ENCODE measurements around the gene SNRPN. TPM values are rescaled to one million over a fixed set of nuclear protein-coding genes. Genes with fewer than 3 reads are reported as not detected.

Gene SNRPN
- total RNA-seq, 2 experiments from 2014 or later = 50.7 to 54.6 TPM

- POLR2A ChIA-PET = no interaction called here
- Mint-ChIP-seq H3K4me1 (no peaks in the 10 kb centered on the region), H3K9me3 (peaks cover 47% of the 10 kb centered on the region), H3K27ac (no peak overlapping the region), H3K4me3 (no peak overlapping the region), H3K36me3 (ENCODE audit: low read depth) (peaks cover 79% of the 10 kb centered on the region), H3K27me3 (no peaks in the 10 kb centered on the region)
- DNase-seq = no peak
- CTCF ChIA-PET = no interaction called here
These were observed 30.4 kb downstream of the SNRPN start for GRCh38 chr15:24985224-24985623.

- POLR2A ChIA-PET = no interaction called here
- CTCF ChIA-PET = no interaction called here
- H3K9me3 Mint-ChIP-seq = peaks cover 47% of the 10 kb centered on the region
These were observed 31.9 kb downstream of the SNRPN start for GRCh38 chr15:24986653-24987052.

GRCh38 chr15:25019434-25019833 lies 64.6 kb downstream of the SNRPN start:
- Mint-ChIP-seq H3K36me3 (ENCODE audit: low read depth) (peaks cover 28% of the 10 kb centered on the region), H3K9me3 (peaks cover 38% of the 10 kb centered on the region)
- POLR2A ChIA-PET = no interaction called here

More at GRCh38 chr15:24986653-24987052, 31.9 kb downstream of the SNRPN start:
- Mint-ChIP-seq H3K4me1 (no peaks in the 10 kb centered on the region), H3K27me3 (no peaks in the 10 kb centered on the region), H3K4me3 (no peak overlapping the region), H3K36me3 (ENCODE audit: low read depth) (peaks cover 74% of the 10 kb centered on the region), H3K27ac (no peak overlapping the region)
- DNase-seq = no peak

GRCh38 chr15:25022233-25022632 lies 67.4 kb downstream of the SNRPN start:
- Mint-ChIP-seq H3K27ac (no peak overlapping the region), H3K27me3 (no peaks in the 10 kb centered on the region), H3K4me3 (no peak overlapping the region), H3K4me1 (no peaks in the 10 kb centered on the region), H3K9me3 (peaks cover 46% of the 10 kb centered on the region), H3K36me3 (ENCODE audit: low read depth) (peaks cover 37% of the 10 kb centered on the region)
- POLR2A ChIA-PET = no interaction called here
- DNase-seq = no peak
- CTCF ChIA-PET = no interaction called here

More at GRCh38 chr15:25019434-25019833, 64.6 kb downstream of the SNRPN start:
- no peak overlapping the region for H3K4me3 Mint-ChIP-seq
- CTCF ChIA-PET = no interaction called here
- no peak overlapping the region for H3K27ac Mint-ChIP-seq
- H3K27me3 Mint-ChIP-seq = no peaks in the 10 kb centered on the region
- DNase-seq = no peak
- no peaks in the 10 kb centered on the region for H3K4me1 Mint-ChIP-seq

Other genes starting within 250 kb of the SNRPN start
- gene SNURF, start within 50 bp of the SNRPN start, total RNA-seq = 10 to 100 TPM in 1 of 2 experiments, 1 to 10 TPM in 1; 7.3 to 16.3 TPM